ENCODE data around the gene TRAM2. TPM values are rescaled to one million over a fixed set of nuclear protein-coding genes. Genes with fewer than 3 reads are reported as not detected.

Gene TRAM2
- total and polyA plus RNA-seq, 2 of the 8 experiments (the other 6 are each of a cell fraction or from before 2014, with no cell fraction given): 9.0 to 21.4 TPM

DNA sequence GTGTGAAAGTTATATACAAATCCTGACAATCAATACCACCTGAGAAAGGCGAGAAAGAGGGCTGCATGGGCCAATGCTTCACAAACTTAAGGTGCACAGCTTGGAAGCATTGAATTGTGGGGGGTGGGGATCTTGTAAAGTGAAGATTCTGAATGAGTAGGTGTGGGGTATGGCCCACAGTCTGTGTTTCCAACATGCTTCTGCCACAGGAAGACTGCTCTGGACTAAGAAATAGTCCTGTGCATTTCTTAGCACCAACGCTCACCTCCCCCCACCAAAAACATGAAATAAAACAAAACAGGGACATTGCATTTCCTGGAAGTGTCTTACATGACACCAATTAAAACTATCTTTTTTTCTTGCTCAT, 21.9 kb upstream of the TRAM2 start:
- Histone ChIP-seq H3K4me2 (ENCODE audit: insufficient read depth in 1 of 2, low read depth in 2 of 2, low read length in 2 of 2) (no peak overlapping the region), H2BK20ac (ENCODE audit: low read length) (no peak overlapping the region), H2AK5ac (ENCODE audit: low read depth, low read length) (no peak overlapping the region), H3K4me1 (replicated peaks in 1 of 4; ENCODE audit: control insufficient read depth in 3 of 4, insufficient read depth in 4 of 4, low read length in 3 of 4) (peaks cover 0 to 4% (median 2%) of the 10 kb centered on the region in 4 experiments; a peak in 5 of 7 replicates), H4K20me1 (replicated peaks in 1 of 2; ENCODE audit: control insufficient read depth in 1 of 2, insufficient read depth in 2 of 2, low read length in 2 of 2) (no peaks in the 10 kb centered on the region), H3K79me2 (ENCODE audit: control insufficient read depth in 1 of 2, insufficient read depth in 2 of 2, low read length in 2 of 2) (no peaks in the 10 kb centered on the region), H3K18ac (ENCODE audit: extremely low read depth, low read length) (no peak overlapping the region), H2BK120ac (replicated peaks; ENCODE audit: low read depth, low read length) (no peak overlapping the region), H3K27ac (ENCODE audit: low read depth, low read length) (no peak overlapping the region), H4K5ac (ENCODE audit: insufficient read length, low read depth, low read length) (no peak overlapping the region), H3K27me3 (replicated peaks in 1 of 4; ENCODE audit: control insufficient read depth in 3 of 4, extremely low read depth in 1 of 4, insufficient read depth in 3 of 4, low read length in 3 of 4) (no peaks in the 10 kb centered on the region; a peak in 1 of 7 replicates), H3K4ac (replicated peaks; ENCODE audit: insufficient read length, low read depth, low read length) (no peak overlapping the region), H3K14ac (ENCODE audit: insufficient read length) (no peak overlapping the region), H4K91ac (replicated peaks; ENCODE audit: insufficient read length, low read length) (no peak overlapping the region), H3K9ac (replicated peaks in 1 of 4; ENCODE audit: extremely low read depth in 1 of 4, low read depth in 3 of 4, low read length in 3 of 4) (no peak overlapping the region), H3K4me3 (ENCODE audit: extremely low read depth in 1 of 4, insufficient read depth in 2 of 4, low read depth in 3 of 4, low read length in 4 of 4) (no peak overlapping the region), H2BK12ac (ENCODE audit: low read depth, low read length) (no peak overlapping the region), H3K9me3 (ENCODE audit: insufficient read depth in 2 of 2, low read depth in 1 of 2, low read length in 1 of 2) (no peaks in the 10 kb centered on the region), H2BK5ac (ENCODE audit: low read depth, low read length) (no peak overlapping the region), H3K79me1 (ENCODE audit: low read depth, low read length) (no peaks in the 10 kb centered on the region), H3K56ac (replicated peaks; ENCODE audit: insufficient read length, low read depth, low read length) (no peak overlapping the region), H2BK15ac (ENCODE audit: low read length) (no peak overlapping the region), H2AFZ (ENCODE audit: low read length) (peak overlapping the region; percentile 98), H3K36me3 (ENCODE audit: control insufficient read depth in 2 of 4, insufficient read depth in 4 of 4, low read length in 3 of 4) (no peaks in the 10 kb centered on the region), H3K23ac (ENCODE audit: insufficient read length) (no peak overlapping the region), H3K23me2 (ENCODE audit: low read depth, low read length) (no peaks in the 10 kb centered on the region), H4K8ac (ENCODE audit: extremely low read depth, insufficient read depth, low read length) (no peak overlapping the region)
- FAIRE-seq (no peak), DNase-seq (ENCODE audit: low read depth in 1 of 2, low spot score in 2 of 2) (no peak)
- POLR2A ChIA-PET (ENCODE audit: partially characterized antibody): interaction anchor here (2.0 to 2.4 kb wide), 2 partner anchors 22 to 314 kb away, joined by 4 to 17 read pairs; partner anchors contain the start of gene TRAM2
- TF ChIP-seq NRF1 (IDR thresholded peaks at IDR 0.05; ENCODE audit: low read depth, low read length) (no peak), PHF8 (conservative IDR thresholded peaks at IDR 0.05; ENCODE audit: low read depth, low read length) (no peak), KDM5A (IDR thresholded peaks at IDR 0.05; ENCODE audit: low read length) (no peak), EZH2 (IDR thresholded peaks at IDR 0.05; ENCODE audit: low read depth, low read length, severe bottlenecking) (no peak), CHD1 (IDR thresholded peaks at IDR 0.05; ENCODE audit: low read depth, low read length) (no peak), CHD2 (IDR thresholded peaks at IDR 0.05; ENCODE audit: low read length) (no peak), ASH2L (IDR thresholded peaks at IDR 0.05; ENCODE audit: low read length) (no peak), SIRT6 (IDR thresholded peaks at IDR 0.05; ENCODE audit: low read length) (no peak), CTBP2 (IDR thresholded peaks at IDR 0.05; ENCODE audit: borderline replicate concordance, insufficient read depth, insufficient read length, low read length) (no peak), TEAD4 (IDR thresholded peaks at IDR 0.05; ENCODE audit: low read depth, low read length) (no peak), POLR2AphosphoS5 (IDR thresholded peaks at IDR 0.05; ENCODE audit: low read depth, low read length) (no peak), ZNF274 (IDR thresholded peaks at IDR 0.05; ENCODE audit: borderline replicate concordance, extremely low read depth, low read length) (no peak), RXRA (IDR thresholded peaks at IDR 0.05; ENCODE audit: insufficient read depth, low read depth, low read length) (no peak), KDM1A (IDR thresholded peaks at IDR 0.05; ENCODE audit: borderline replicate concordance, low read length) (no peak)
- TF ChIP-seq, protein P1, sequence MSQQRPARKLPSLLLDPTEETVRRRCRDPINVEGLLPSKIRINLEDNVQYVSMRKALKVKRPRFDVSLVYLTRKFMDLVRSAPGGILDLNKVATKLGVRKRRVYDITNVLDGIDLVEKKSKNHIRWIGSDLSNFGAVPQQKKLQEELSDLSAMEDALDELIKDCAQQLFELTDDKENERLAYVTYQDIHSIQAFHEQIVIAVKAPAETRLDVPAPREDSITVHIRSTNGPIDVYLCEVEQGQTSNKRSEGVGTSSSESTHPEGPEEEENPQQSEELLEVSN (IDR thresholded peaks at IDR 0.05): no peak
- 87% methylated on average over 2 of the region's 2 CpGs; no CpG with 5 or more reads in 1 of the 2 experiments for WGBS, 2 experiments (ENCODE audit: extremely low coverage in 1 of 2, insufficient coverage in 1 of 2, insufficient read length in 1 of 2, insufficient replicate concordance in 2 of 2, low coverage in 1 of 2, low lambda C conversion rate in 2 of 2, missing lambda C conversion rate in 1 of 2)
- CTCF ChIA-PET (ENCODE audit: partially characterized antibody): interaction anchor here (0.6 to 6.8 kb wide), 35 partner anchors 9 to 357 kb away, joined by 3 to 85 read pairs (median 7); partner anchors contain the start of genes EFHC1 and TRAM2
